HepG2 (cell line): ENCODE measurements around the gene FRMD8. TPM values are rescaled to one million over a fixed set of nuclear protein-coding genes. Genes with fewer than 3 reads are reported as not detected.

Source experiments
- CEBPB ChIP-seq: IDR thresholded peaks from 2 replicates; pipeline ENCODE4 v1.6.1; 2011; ENCODE audit warnings: low read depth, low read length, improper control_type of control experiment, borderline replicate concordance
- CREBL2 ChIP-seq: sonication (generic); formaldehyde crosslinking; IDR thresholded peaks from 2 replicates; pipeline ENCODE4 v1.8.1; 2023; ENCODE audit warnings: missing genetic modification reagents, mild to moderate bottlenecking, borderline replicate concordance
- FOXO1 ChIP-seq: sonication (generic); formaldehyde crosslinking; IDR thresholded peaks from 2 replicates; pipeline ENCODE4 v1.4.0; 2020; ENCODE audit warnings: missing genetic modification reagents
- KLF13 ChIP-seq: sonication (generic); formaldehyde crosslinking; IDR thresholded peaks from 2 replicates; pipeline ENCODE4 v1.4.0; 2020; ENCODE audit warnings: mild to moderate bottlenecking, missing genetic modification reagents
- MTF1 ChIP-seq: sonication (generic); formaldehyde crosslinking; IDR thresholded peaks from 2 replicates; pipeline ENCODE4 v1.5.0; 2020; ENCODE audit warnings: missing genetic modification reagents
- MZF1 ChIP-seq: sonication (generic); formaldehyde crosslinking; IDR thresholded peaks from 2 replicates; pipeline ENCODE4 v1.8.1; 2023; ENCODE audit warnings: mild to moderate bottlenecking, missing genetic modification reagents, borderline replicate concordance
- NR2F6 ChIP-seq, 2 experiments: IDR thresholded peaks; 2 replicates each; pipeline ENCODE4 v1.6.1; 2016; ENCODE audit warnings: antibody characterized with exemption in 1 of 2, mild to moderate bottlenecking in 1 of 2
- SUZ12 ChIP-seq: fragments of 150-350 bp; IDR thresholded peaks from 2 replicates; pipeline ENCODE4 v1.6.1; 2014; ENCODE audit warnings: low read depth, low read length
- TRIM24 ChIP-seq: sonication (generic); formaldehyde crosslinking; IDR thresholded peaks from 2 replicates; pipeline ENCODE4 v1.8.0; 2022; ENCODE audit warnings: mild to moderate bottlenecking, missing genetic modification reagents
- YY1 ChIP-seq: IDR thresholded peaks from 2 replicates; pipeline ENCODE4 v1.6.1; 2011; ENCODE audit warnings: low read length, low read depth, moderate library complexity, mild to moderate bottlenecking; ENCODE audit not compliant: insufficient read depth, insufficient replicate concordance
- ZFP62 ChIP-seq: sonication (generic); formaldehyde crosslinking; IDR thresholded peaks from 2 replicates; pipeline ENCODE4 v1.4.0; 2020; ENCODE audit warnings: missing genetic modification reagents
- ZIK1 ChIP-seq: sonication (generic); formaldehyde crosslinking; IDR thresholded peaks from 2 replicates; pipeline ENCODE4 v1.5.0; 2020; ENCODE audit warnings: mild to moderate bottlenecking, low read depth, missing genetic modification reagents, borderline replicate concordance
- ZNF180 ChIP-seq: sonication (generic); formaldehyde crosslinking; IDR thresholded peaks from 2 replicates; pipeline ENCODE4 v1.4.0; 2020; ENCODE audit warnings: low read depth, missing genetic modification reagents, borderline replicate concordance
- ZNF33A ChIP-seq: sonication (generic); formaldehyde crosslinking; IDR thresholded peaks from 2 replicates; pipeline ENCODE4 v1.5.1; 2020; ENCODE audit warnings: missing genetic modification reagents, mild to moderate bottlenecking, moderate library complexity, borderline replicate concordance
- polyA plus RNA-seq, 8 experiments: library from polyadenylated mRNA; depleted of rRNA in 3 of 8; stranded (reverse) in 7 of 8; unstranded in 1 of 8; fragments of >200 nt; fragmentation: Illumina TruSeq in 4 of 8; extraction: Trizol in 4 of 8; gene quantifications; 2 replicates each; pipeline versions ENCODE4 v1.2.1 to v1.2.3, GENCODE V29; 2011 to 2016; ENCODE audit warnings: low read depth in 4 of 8, missing spikeins in 1 of 8, mixed read lengths in 1 of 8; ENCODE audit not compliant: insufficient read depth in 1 of 8
- total RNA-seq, 5 experiments: library from RNA; depleted of rRNA; stranded (reverse); fragments of >200 nt; fragmentation: Illumina TruSeq; extraction: Trizol; gene quantifications; 2 replicates each; pipeline ENCODE4 v1.2.3, GENCODE V29; 2016; ENCODE audit warnings: low read depth in 1 of 5
- TF ChIP-seq, protein P1 (sequence below), 2 experiments: sonication (generic) in 1 of 2; formaldehyde crosslinking in 1 of 2; IDR thresholded peaks; 2 replicates each; pipeline versions ENCODE4 v1.4.0 to v1.6.1; 2016 to 2020; ENCODE audit warnings: borderline replicate concordance in 1 of 2, low read depth in 1 of 2, mild to moderate bottlenecking in 1 of 2, missing genetic modification reagents in 1 of 2
- TF ChIP-seq, protein P2 (sequence below): sonication (generic); formaldehyde crosslinking; IDR thresholded peaks from 2 replicates; pipeline ENCODE4 v1.4.0; 2020; ENCODE audit warnings: missing genetic modification reagents
- TF ChIP-seq, protein P3 (sequence below): sonication (generic); formaldehyde crosslinking; IDR thresholded peaks from 2 replicates; pipeline ENCODE4 v1.4.0; 2020; ENCODE audit warnings: missing genetic modification reagents, borderline replicate concordance

FRMD8 gene
- total and polyA plus RNA-seq, 2 of the 13 experiments (the other 11 are each of a cell fraction or from before 2014, with no cell fraction given): 5.8 to 20.6 TPM

- TF ChIP-seq, protein P1, sequence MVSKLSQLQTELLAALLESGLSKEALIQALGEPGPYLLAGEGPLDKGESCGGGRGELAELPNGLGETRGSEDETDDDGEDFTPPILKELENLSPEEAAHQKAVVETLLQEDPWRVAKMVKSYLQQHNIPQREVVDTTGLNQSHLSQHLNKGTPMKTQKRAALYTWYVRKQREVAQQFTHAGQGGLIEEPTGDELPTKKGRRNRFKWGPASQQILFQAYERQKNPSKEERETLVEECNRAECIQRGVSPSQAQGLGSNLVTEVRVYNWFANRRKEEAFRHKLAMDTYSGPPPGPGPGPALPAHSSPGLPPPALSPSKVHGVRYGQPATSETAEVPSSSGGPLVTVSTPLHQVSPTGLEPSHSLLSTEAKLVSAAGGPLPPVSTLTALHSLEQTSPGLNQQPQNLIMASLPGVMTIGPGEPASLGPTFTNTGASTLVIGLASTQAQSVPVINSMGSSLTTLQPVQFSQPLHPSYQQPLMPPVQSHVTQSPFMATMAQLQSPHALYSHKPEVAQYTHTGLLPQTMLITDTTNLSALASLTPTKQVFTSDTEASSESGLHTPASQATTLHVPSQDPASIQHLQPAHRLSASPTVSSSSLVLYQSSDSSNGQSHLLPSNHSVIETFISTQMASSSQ (IDR thresholded peaks at IDR 0.05; ENCODE audit: low read depth): no peak
- TF ChIP-seq, protein P1 (CRISPR knock-in tag; IDR thresholded peaks at IDR 0.05; ENCODE audit: borderline replicate concordance): peak; percentile 57; the same call in 1 of the 2 replicates
- TF ChIP-seq, protein P2, sequence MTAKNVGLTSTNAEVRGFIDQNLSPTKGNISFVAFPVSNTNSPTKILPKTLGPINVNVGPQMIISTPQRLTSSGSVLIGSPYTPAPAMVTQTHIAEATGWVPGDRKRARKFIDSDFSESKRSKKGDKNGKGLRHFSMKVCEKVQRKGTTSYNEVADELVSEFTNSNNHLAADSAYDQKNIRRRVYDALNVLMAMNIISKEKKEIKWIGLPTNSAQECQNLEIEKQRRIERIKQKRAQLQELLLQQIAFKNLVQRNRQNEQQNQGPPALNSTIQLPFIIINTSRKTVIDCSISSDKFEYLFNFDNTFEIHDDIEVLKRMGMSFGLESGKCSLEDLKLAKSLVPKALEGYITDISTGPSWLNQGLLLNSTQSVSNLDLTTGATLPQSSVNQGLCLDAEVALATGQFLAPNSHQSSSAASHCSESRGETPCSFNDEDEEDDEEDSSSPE: peak; percentile 71
- no peak for TF ChIP-seq MTF1
- TF ChIP-seq SUZ12: no peak
- TF ChIP-seq TRIM24 (CRISPR knock-in tag): no peak
- 0 out of 2 replicates have a peak, but pooled peaks have one; percentile 42 for TF ChIP-seq KLF13
- peak; percentile 55 for TF ChIP-seq YY1
- no peak for TF ChIP-seq CREBL2
- TF ChIP-seq FOXO1 (CRISPR knock-in tag): 0 out of 2 replicates have a peak, but pooled peaks have one; percentile 40
- TF ChIP-seq ZNF33A (CRISPR knock-in tag): no peak
- no peak for TF ChIP-seq ZFP62
- no peak for TF ChIP-seq ZNF180
- TF ChIP-seq, protein P3, sequence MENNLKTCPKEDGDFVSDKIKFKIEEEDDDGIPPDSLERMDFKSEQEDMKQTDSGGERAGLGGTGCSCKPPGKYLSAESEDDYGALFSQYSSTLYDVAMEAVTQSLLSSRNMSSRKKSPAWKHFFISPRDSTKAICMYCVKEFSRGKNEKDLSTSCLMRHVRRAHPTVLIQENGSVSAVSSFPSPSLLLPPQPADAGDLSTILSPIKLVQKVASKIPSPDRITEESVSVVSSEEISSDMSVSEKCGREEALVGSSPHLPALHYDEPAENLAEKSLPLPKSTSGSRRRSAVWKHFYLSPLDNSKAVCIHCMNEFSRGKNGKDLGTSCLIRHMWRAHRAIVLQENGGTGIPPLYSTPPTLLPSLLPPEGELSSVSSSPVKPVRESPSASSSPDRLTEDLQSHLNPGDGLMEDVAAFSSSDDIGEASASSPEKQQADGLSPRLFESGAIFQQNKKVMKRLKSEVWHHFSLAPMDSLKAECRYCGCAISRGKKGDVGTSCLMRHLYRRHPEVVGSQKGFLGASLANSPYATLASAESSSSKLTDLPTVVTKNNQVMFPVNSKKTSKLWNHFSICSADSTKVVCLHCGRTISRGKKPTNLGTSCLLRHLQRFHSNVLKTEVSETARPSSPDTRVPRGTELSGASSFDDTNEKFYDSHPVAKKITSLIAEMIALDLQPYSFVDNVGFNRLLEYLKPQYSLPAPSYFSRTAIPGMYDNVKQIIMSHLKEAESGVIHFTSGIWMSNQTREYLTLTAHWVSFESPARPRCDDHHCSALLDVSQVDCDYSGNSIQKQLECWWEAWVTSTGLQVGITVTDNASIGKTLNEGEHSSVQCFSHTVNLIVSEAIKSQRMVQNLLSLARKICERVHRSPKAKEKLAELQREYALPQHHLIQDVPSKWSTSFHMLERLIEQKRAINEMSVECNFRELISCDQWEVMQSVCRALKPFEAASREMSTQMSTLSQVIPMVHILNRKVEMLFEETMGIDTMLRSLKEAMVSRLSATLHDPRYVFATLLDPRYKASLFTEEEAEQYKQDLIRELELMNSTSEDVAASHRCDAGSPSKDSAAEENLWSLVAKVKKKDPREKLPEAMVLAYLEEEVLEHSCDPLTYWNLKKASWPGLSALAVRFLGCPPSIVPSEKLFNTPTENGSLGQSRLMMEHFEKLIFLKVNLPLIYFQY (CRISPR knock-in tag): no peak
- TF ChIP-seq MZF1: no peak
- TF ChIP-seq CEBPB: no peak
- no peak for TF ChIP-seq ZIK1 (CRISPR knock-in tag)
- no peak for TF ChIP-seq NR2F6 (IDR thresholded peaks at IDR 0.05)
- TF ChIP-seq NR2F6 (CRISPR knock-in tag; IDR thresholded peaks at IDR 0.05): no peak
Measured at GRCh38 chr11:65386307-65387140, at the start of gene FRMD8 (continued).
